H1 (cell line): Measurements from ENCODE around the gene RANBP17. TPM values are rescaled to one million over a fixed set of nuclear protein-coding genes. Genes with fewer than 3 reads are reported as not detected.

ENCODE experiments used
- CTCF ChIA-PET: fragments of 300-600 bp; sonication (Branson Sonifier 250); formaldehyde crosslinking; loops from one replicate; lab custom pipeline; 2021; ENCODE audit not compliant: partially characterized antibody; lab: Charles Lee
- POLR2A ChIA-PET: fragments of 300-600 bp; sonication (Branson Sonifier 250); formaldehyde crosslinking; loops from one replicate; lab custom pipeline; 2021; ENCODE audit warnings: inconsistent platforms; ENCODE audit not compliant: partially characterized antibody; lab: Charles Lee
- DNase-seq, 2 experiments: peaks; one replicate each; pipeline versions ENCODE4 v3.0.0 to v3.0.0-alpha.2; 2010 to 2022; ENCODE audit warnings: low spot score in 2 of 2, low read depth in 1 of 2, mixed read lengths in 1 of 2
- FAIRE-seq: peaks from 2 replicates; lab custom pipeline; 2011; peaks lifted over from hg19 to GRCh38; lab: Jason Lieb, UNC
- H2AFZ ChIP-seq: 2 replicates; pipeline ENCODE4 v1.8.1; 2012; ENCODE audit warnings: low read length, inconsistent platforms
- H2AK5ac ChIP-seq: 2 replicates; pipeline ENCODE4 v1.6.1; 2013; ENCODE audit warnings: low read depth, low read length
- H2BK120ac ChIP-seq: replicated peaks from 2 replicates; pipeline ENCODE3; 2013; ENCODE audit warnings: low read depth, low read length, inconsistent platforms
- H2BK12ac ChIP-seq: 2 replicates; pipeline ENCODE4 v1.6.1; 2013; ENCODE audit warnings: low read depth, low read length
- H2BK15ac ChIP-seq: 2 replicates; pipeline ENCODE4 v1.6.1; 2013; ENCODE audit warnings: low read length
- H2BK20ac ChIP-seq: 2 replicates; pipeline ENCODE4 v1.6.1; 2013; ENCODE audit warnings: low read length
- H2BK5ac ChIP-seq: 2 replicates; pipeline ENCODE4 v1.6.1; 2013; ENCODE audit warnings: low read depth, low read length
- H3K14ac ChIP-seq: 2 replicates; pipeline ENCODE4 v1.6.1; 2013; ENCODE audit warnings: inconsistent platforms; ENCODE audit not compliant: insufficient read length
- H3K18ac ChIP-seq: 2 replicates; pipeline ENCODE4 v1.6.1; 2013; ENCODE audit warnings: low read length; ENCODE audit errors: extremely low read depth
- H3K23ac ChIP-seq: 2 replicates; pipeline ENCODE4 v1.6.1; 2013; ENCODE audit warnings: inconsistent platforms; ENCODE audit not compliant: insufficient read length
- H3K23me2 ChIP-seq: 2 replicates; pipeline ENCODE4 v1.6.1; 2013; ENCODE audit warnings: low read depth, low read length
- H3K27ac ChIP-seq: 2 replicates; pipeline ENCODE4 v1.6.1; 2011; ENCODE audit warnings: low read depth, low read length, inconsistent platforms
- H3K27me3 ChIP-seq, 4 experiments: replicated peaks in 1 of 4; 1 replicate in 1 of 4; 2 replicates in 3 of 4; pipeline versions ENCODE4 v1.6.1 to v1.8.1; 2011 to 2013; ENCODE audit warnings: low read length in 3 of 4, mild to moderate bottlenecking in 3 of 4, inconsistent platforms in 2 of 4, mixed read lengths in 2 of 4, moderate library complexity in 1 of 4; ENCODE audit not compliant: control insufficient read depth in 3 of 4, insufficient read depth in 3 of 4; ENCODE audit errors: extremely low read depth in 1 of 4
- H3K36me3 ChIP-seq, 4 experiments: 2 replicates each; pipeline versions ENCODE4 v1.6.1 to v1.8.1; 2011 to 2013; ENCODE audit warnings: mild to moderate bottlenecking in 4 of 4, low read length in 3 of 4, moderate library complexity in 2 of 4, control low read depth in 1 of 4, inconsistent platforms in 1 of 4; ENCODE audit not compliant: insufficient read depth in 4 of 4, control insufficient read depth in 2 of 4
- H3K4ac ChIP-seq: replicated peaks from 2 replicates; pipeline ENCODE3; 2013; ENCODE audit warnings: low read length, low read depth, mixed read lengths, inconsistent platforms; ENCODE audit not compliant: insufficient read length
- H3K4me1 ChIP-seq, 4 experiments: replicated peaks in 1 of 4; 1 replicate in 1 of 4; 2 replicates in 3 of 4; pipeline versions ENCODE4 v1.6.1 to v1.8.1; 2011 to 2013; ENCODE audit warnings: low read length in 3 of 4, inconsistent platforms in 2 of 4, mixed read lengths in 1 of 4; ENCODE audit not compliant: insufficient read depth in 4 of 4, control insufficient read depth in 3 of 4
- H3K4me2 ChIP-seq, 2 experiments: 2 replicates each; pipeline versions ENCODE4 v1.6.1 to v1.8.1; 2011 to 2013; ENCODE audit warnings: low read depth in 2 of 2, low read length in 2 of 2, control low read depth in 1 of 2, inconsistent platforms in 1 of 2, mild to moderate bottlenecking in 1 of 2; ENCODE audit not compliant: insufficient read depth in 1 of 2
- H3K4me3 ChIP-seq, 4 experiments: fragments of 200-600, 300-600 bp in 1 of 4; sonication (generic), shearing (Covaris generic), sonication (Bioruptor Twin) in 1 of 4; 2 replicates each; pipeline versions ENCODE4 v1.5.1 to v1.8.1; 2011 to 2016; ENCODE audit warnings: low read length in 4 of 4, low read depth in 3 of 4, control low read depth in 2 of 4, inconsistent platforms in 2 of 4, mild to moderate bottlenecking in 2 of 4, mixed read lengths in 1 of 4, moderate library complexity in 1 of 4; ENCODE audit not compliant: insufficient read depth in 2 of 4; ENCODE audit errors: extremely low read depth in 1 of 4
- H3K56ac ChIP-seq: replicated peaks from 2 replicates; pipeline ENCODE3; 2013; ENCODE audit warnings: low read depth, mild to moderate bottlenecking, mixed read lengths, low read length, inconsistent platforms; ENCODE audit not compliant: insufficient read length
- H3K79me1 ChIP-seq: 2 replicates; pipeline ENCODE4 v1.6.1; 2013; ENCODE audit warnings: low read depth, low read length, control low read depth
- H3K79me2 ChIP-seq, 2 experiments: 2 replicates each; pipeline versions ENCODE4 v1.6.1 to v1.8.1; 2012 to 2013; ENCODE audit warnings: low read length in 2 of 2, mild to moderate bottlenecking in 2 of 2, inconsistent platforms in 1 of 2; ENCODE audit not compliant: insufficient read depth in 2 of 2, control insufficient read depth in 1 of 2
- H3K9ac ChIP-seq, 4 experiments: replicated peaks in 1 of 4; 1 replicate in 1 of 4; 2 replicates in 3 of 4; pipeline versions ENCODE4 v1.6.1 to v1.8.1; 2011 to 2013; ENCODE audit warnings: low read depth in 3 of 4, low read length in 3 of 4, control low read depth in 2 of 4, mild to moderate bottlenecking in 2 of 4, moderate library complexity in 2 of 4, inconsistent platforms in 1 of 4; ENCODE audit errors: extremely low read depth in 1 of 4
- H3K9me3 ChIP-seq, 2 experiments: 2 replicates each; pipeline versions ENCODE4 v1.6.1 to v1.8.1; 2012 to 2013; ENCODE audit warnings: mild to moderate bottlenecking in 2 of 2, moderate library complexity in 2 of 2, control low read depth in 1 of 2, inconsistent platforms in 1 of 2, low read depth in 1 of 2, low read length in 1 of 2, mixed read lengths in 1 of 2; ENCODE audit not compliant: insufficient read depth in 2 of 2
- H4K20me1 ChIP-seq, 2 experiments: replicated peaks in 1 of 2; 2 replicates each; pipeline versions ENCODE3 to v1.8.1; 2011 to 2013; ENCODE audit warnings: inconsistent platforms in 2 of 2, low read length in 2 of 2, mild to moderate bottlenecking in 1 of 2; ENCODE audit not compliant: insufficient read depth in 2 of 2, control insufficient read depth in 1 of 2
- H4K5ac ChIP-seq: 2 replicates; pipeline ENCODE4 v1.6.1; 2013; ENCODE audit warnings: low read length, low read depth, mixed read lengths, inconsistent platforms; ENCODE audit not compliant: insufficient read length
- H4K8ac ChIP-seq: 2 replicates; pipeline ENCODE4 v1.8.0; 2013; ENCODE audit warnings: mild to moderate bottlenecking, moderate library complexity, low read length, inconsistent platforms; ENCODE audit not compliant: insufficient read depth; ENCODE audit errors: extremely low read depth
- H4K91ac ChIP-seq: replicated peaks from 2 replicates; pipeline ENCODE3; 2013; ENCODE audit warnings: low read length, mixed read lengths, inconsistent platforms; ENCODE audit not compliant: insufficient read length
- ATF2 ChIP-seq: IDR thresholded peaks from 2 replicates; pipeline ENCODE4 v1.6.1; 2012; ENCODE audit warnings: low read length, inconsistent platforms
- BACH1 ChIP-seq: IDR thresholded peaks from 2 replicates; pipeline ENCODE4 v1.6.1; 2012; ENCODE audit warnings: low read length, improper control_type of control experiment
- EZH2 ChIP-seq: fragments of 200-600 bp; sonication (generic); IDR thresholded peaks from 2 replicates; pipeline ENCODE4 v1.7.1; 2012; ENCODE audit warnings: low read depth, mild to moderate bottlenecking, moderate library complexity, low read length, inconsistent platforms; ENCODE audit not compliant: severe bottlenecking
- HDAC6 ChIP-seq: IDR thresholded peaks from one replicate; pipeline ENCODE4 v1.7.1; 2012; ENCODE audit warnings: low read depth, mild to moderate bottlenecking, inconsistent platforms, low read length, moderate library complexity
- NRF1 ChIP-seq: IDR thresholded peaks from 2 replicates; pipeline ENCODE4 v1.6.1; 2011; ENCODE audit warnings: mild to moderate bottlenecking, low read depth, low read length, improper control_type of control experiment
- SIRT6 ChIP-seq: IDR thresholded peaks from one replicate; pipeline ENCODE4 v1.7.1; 2012; ENCODE audit warnings: low read length, inconsistent platforms
- SP1 ChIP-seq: IDR thresholded peaks from 2 replicates; pipeline ENCODE4 v1.6.1; 2011; ENCODE audit warnings: low read depth, low read length
- SP4 ChIP-seq: IDR thresholded peaks from 2 replicates; pipeline ENCODE4 v1.6.1; 2012; ENCODE audit warnings: low read length, inconsistent platforms
- SUZ12 ChIP-seq: fragments of 200-600 bp; sonication (generic); IDR thresholded peaks from 2 replicates; pipeline ENCODE4 v1.6.1; 2012; ENCODE audit warnings: mild to moderate bottlenecking, inconsistent platforms, low read length, moderate library complexity, mixed read lengths
- TEAD4 ChIP-seq: IDR thresholded peaks from 2 replicates; pipeline ENCODE4 v1.6.1; 2012; ENCODE audit warnings: low read depth, low read length, inconsistent platforms, mixed read lengths
- USF2 ChIP-seq: IDR thresholded peaks from 2 replicates; pipeline ENCODE4 v1.6.1; 2011; ENCODE audit warnings: low read length, improper control_type of control experiment
- YY1 ChIP-seq: IDR thresholded peaks from 2 replicates; pipeline ENCODE4 v1.6.1; 2011; ENCODE audit warnings: low read depth, mild to moderate bottlenecking, low read length
- WGBS, 2 experiments: shearing (Covaris generic) in 1 of 2; methylation state at CpG; one replicate each; pipeline versions ENCODE4 v1.1.6 to v1.1.7; 2013 to 2015; ENCODE audit warnings: low lambda C conversion rate in 2 of 2, mixed read lengths in 2 of 2, inconsistent platforms in 1 of 2, low coverage in 1 of 2, missing lambda C conversion rate in 1 of 2; ENCODE audit not compliant: insufficient replicate concordance in 2 of 2, insufficient coverage in 1 of 2, insufficient read length in 1 of 2; ENCODE audit errors: extremely low coverage in 1 of 2, missing lambda C conversion rate in 1 of 2; 5-methylcytosine and 5-hydroxymethylcytosine counted together
- polyA plus RNA-seq, 7 experiments: library from polyadenylated mRNA; depleted of rRNA in 3 of 7; stranded (reverse) in 5 of 7; unstranded in 2 of 7; fragments of >200 nt in 5 of 7; fragments of 200-250 nt in 2 of 7; gene quantifications; 1 replicate in 5 of 7; 2 replicates in 1 of 7; 4 replicates in 1 of 7; pipeline versions ENCODE4 v1.2.1 to v1.2.3, GENCODE V29; 2011 to 2013; ENCODE audit warnings: missing spikeins in 2 of 7, mixed read lengths in 2 of 7
- total RNA-seq: library from RNA; stranded (reverse); fragmentation: NEBNext Ultra II Directional; extraction: Animal tissue kit (Norgen Biotek cat#: 25700); gene quantifications from 2 replicates; pipeline ENCODE4 v1.2.1, GENCODE V29; 2021

RANBP17 gene
- total and polyA plus RNA-seq, 2 of the 8 experiments (the other 6 are each of a cell fraction or from before 2014, with no cell fraction given) = 8.6 to 21.3 TPM

DNA sequence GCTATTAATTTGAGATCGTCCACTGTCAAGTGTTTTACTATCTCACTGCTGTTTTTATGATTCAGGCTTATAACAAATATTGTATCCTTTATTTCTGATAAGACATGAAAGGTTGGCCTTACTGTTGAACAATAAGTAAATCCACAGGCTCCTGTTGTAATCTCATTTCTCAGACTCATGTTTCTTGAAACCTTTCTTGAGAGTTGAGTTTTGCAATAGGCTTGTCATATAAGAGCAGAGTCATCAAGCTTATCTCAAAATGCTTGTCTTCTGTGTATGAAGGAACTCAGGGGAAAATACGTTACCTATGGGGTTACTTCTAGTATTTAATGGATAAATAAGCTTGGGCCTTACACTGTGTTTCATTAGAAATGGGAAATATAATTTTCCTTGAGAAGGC lies 438.0 kb downstream of the RANBP17 start:
- no peak for FAIRE-seq
- CTCF ChIA-PET = interaction anchor here (0.5 to 1.4 kb wide), 5 partner anchors 16 to 42 kb away, joined by 3 to 5 read pairs (median 4); no protein-coding TSS in a partner anchor
- H3K9me3 ChIP-seq = no peaks in the 10 kb centered on the region
- no peak for TF ChIP-seq SP4
- TF ChIP-seq YY1 = no peak
- no peak for TF ChIP-seq NRF1
- no peak for TF ChIP-seq ATF2
- TF ChIP-seq BACH1 = no peak
- no peak for TF ChIP-seq SIRT6
- no peak for TF ChIP-seq SUZ12
- no peak for TF ChIP-seq HDAC6
- no peak for TF ChIP-seq SP1
- TF ChIP-seq TEAD4 = no peak
- TF ChIP-seq EZH2 = no peak
- no peak for TF ChIP-seq USF2

More for the DNA sequence above, 438.0 kb downstream of the RANBP17 start:
- Histone ChIP-seq H3K79me1 (no peaks in the 10 kb centered on the region), H4K91ac (no peak overlapping the region), H3K27me3 (peaks cover 13 to 27% (median 24%) of the 10 kb centered on the region in 4 experiments), H3K18ac (no peak overlapping the region), H3K36me3 (no peaks in the 10 kb centered on the region; a peak in 1 of 8 replicates), H2BK15ac (no peak overlapping the region), H4K8ac (no peak overlapping the region), H2BK12ac (no peak overlapping the region), H3K4ac (no peak overlapping the region), H3K9ac (no peak overlapping the region), H4K5ac (no peak overlapping the region), H4K20me1 (peaks cover under 1 to 12% of the 10 kb centered on the region in 2 experiments), H3K4me2 (no peak overlapping the region), H2AK5ac (no peak overlapping the region), H3K27ac (no peak overlapping the region), H2BK20ac (no peak overlapping the region), H2BK120ac (no peak overlapping the region), H3K79me2 (no peaks in the 10 kb centered on the region), H3K4me3 (no peak overlapping the region), H3K4me1 (peaks cover 0 to 2% (median 0%) of the 10 kb centered on the region in 4 experiments; a peak in 1 of 7 replicates), H3K56ac (no peak overlapping the region), H3K23me2 (no peaks in the 10 kb centered on the region; the same call in 1 of the 2 replicates), H2AFZ (no peak overlapping the region), H3K14ac (no peak overlapping the region), H2BK5ac (no peak overlapping the region), H3K23ac (no peak overlapping the region)
- POLR2A ChIA-PET = interaction anchor here (1.4 kb wide), 1 partner anchor 88 kb away, joined by 3 read pairs; the partner anchor contains the start of gene NPM1
- no peak for DNase-seq
- WGBS, 2 experiments = 75% methylated on average over 2 of the region's 2 CpGs; no CpG with 5 or more reads in 1 of the 2 experiments
